Measurements from ENCODE around the gene CMTM1. TPM values are rescaled to one million over a fixed set of nuclear protein-coding genes. Genes with fewer than 3 reads are reported as not detected.
A peak's percentile ranks its signal among the peaks of the same experiment; 100 is the strongest.

CMTM1 gene
- total and polyA plus RNA-seq, 2 experiments from 2014 or later = 1.4 to 1.8 TPM

DNA sequence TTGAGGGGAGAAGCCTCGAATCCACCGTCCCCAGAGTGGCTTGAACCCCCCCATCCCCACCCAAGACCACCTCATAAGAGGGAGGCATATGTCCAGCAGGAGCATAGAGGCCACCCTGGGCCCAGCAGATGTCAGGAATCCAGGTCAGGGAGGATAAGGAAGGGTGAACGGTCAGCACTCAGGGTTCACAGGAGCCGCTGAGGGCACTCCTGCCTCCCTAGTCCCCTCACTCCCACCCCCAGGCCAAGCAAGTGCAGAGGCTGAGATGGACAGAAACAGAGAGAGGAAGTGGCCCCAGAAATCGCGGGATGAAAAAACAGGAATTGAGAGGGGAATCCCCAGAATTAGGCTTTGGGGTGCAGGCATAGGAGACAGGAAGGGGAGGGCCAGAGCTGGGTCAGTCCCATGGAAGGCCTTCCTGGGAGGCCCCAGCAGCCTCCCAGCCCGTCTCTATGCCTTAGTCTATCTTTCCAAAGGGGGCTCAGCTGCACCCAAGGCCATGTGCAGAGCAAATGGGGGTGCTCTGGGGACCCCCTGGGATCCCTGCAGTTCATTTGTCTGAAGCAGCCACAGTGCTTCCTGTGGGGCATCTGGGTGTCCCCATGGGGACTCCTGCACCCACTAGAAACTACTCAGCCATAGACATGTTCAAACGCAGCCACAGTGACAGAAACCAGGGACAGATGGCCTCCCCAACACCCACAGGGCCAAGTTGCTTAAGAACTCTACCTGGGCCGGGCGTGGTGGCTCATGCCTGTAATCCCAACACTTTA, 39.9 kb downstream of the CMTM1 start:
- Histone ChIP-seq H3K9me2 (replicated peaks; ENCODE audit: insufficient read depth) (no peaks in the 10 kb centered on the region), H3K4me2 (peak overlapping the region; percentile 84), H4K20me1 (ENCODE audit: insufficient read depth, poor library complexity, severe bottlenecking) (peaks cover 26% of the 10 kb centered on the region), H3K36me3 (replicated peaks; ENCODE audit: insufficient read depth, low read depth) (no peaks in the 10 kb centered on the region), H3K9me3 (ENCODE audit: low read depth) (no peaks in the 10 kb centered on the region), H2AFZ (no peak overlapping the region), H3K4me1 (ENCODE audit: insufficient read depth) (peaks cover 12% of the 10 kb centered on the region), H3K4me3 (no peak overlapping the region), H3K27ac (peak overlapping the region; percentile 92), H3K27me3 (no peaks in the 10 kb centered on the region), H3K79me2 (peaks cover 32% of the 10 kb centered on the region)
- 73% methylated on average over 10 of the region's 10 CpGs for WGBS (ENCODE audit: low lambda C conversion rate, missing lambda C conversion rate)
- no peak for DNase-seq (ENCODE audit: low spot score)
- TF ChIP-seq EZH2 (IDR thresholded peaks at IDR 0.05; ENCODE audit: borderline replicate concordance) (no peak), CTCF (IDR thresholded peaks at IDR 0.05; ENCODE audit: poor library complexity) (no peak), EZH2phosphoT487 (IDR thresholded peaks at IDR 0.05; ENCODE audit: low read depth, severe bottlenecking, unreplicated experiment) (no peak)

- no peak overlapping the region for H3K4me3 ChIP-seq
- no peaks in the 10 kb centered on the region for H3K9me2 ChIP-seq (replicated peaks; ENCODE audit: insufficient read depth)
- H3K4me2 ChIP-seq = no peak overlapping the region
- peaks cover 26% of the 10 kb centered on the region for H4K20me1 ChIP-seq (ENCODE audit: insufficient read depth, poor library complexity, severe bottlenecking)
- no peak overlapping the region for H3K27ac ChIP-seq
- no peaks in the 10 kb centered on the region for H3K9me3 ChIP-seq (ENCODE audit: low read depth)
- WGBS (ENCODE audit: low lambda C conversion rate, missing lambda C conversion rate) = 38% methylated on average over 17 of the region's 17 CpGs
- no peak overlapping the region for H2AFZ ChIP-seq
- H3K36me3 ChIP-seq (replicated peaks; ENCODE audit: insufficient read depth, low read depth) = no peaks in the 10 kb centered on the region
- TF ChIP-seq EZH2 (IDR thresholded peaks at IDR 0.05; ENCODE audit: borderline replicate concordance) = no peak
- no peak for TF ChIP-seq EZH2phosphoT487 (IDR thresholded peaks at IDR 0.05; ENCODE audit: low read depth, severe bottlenecking, unreplicated experiment)
- TF ChIP-seq CTCF (IDR thresholded peaks at IDR 0.05; ENCODE audit: poor library complexity) = peak; percentile 94
- peak; percentile 95 for DNase-seq (ENCODE audit: low spot score)
- H3K27me3 ChIP-seq = no peaks in the 10 kb centered on the region
- peaks cover 32% of the 10 kb centered on the region for H3K79me2 ChIP-seq
- peaks cover 10% of the 10 kb centered on the region for H3K4me1 ChIP-seq (ENCODE audit: insufficient read depth)
Measured at GRCh38 chr16:66608241-66609138, 42.3 kb downstream of the CMTM1 start.

DNA sequence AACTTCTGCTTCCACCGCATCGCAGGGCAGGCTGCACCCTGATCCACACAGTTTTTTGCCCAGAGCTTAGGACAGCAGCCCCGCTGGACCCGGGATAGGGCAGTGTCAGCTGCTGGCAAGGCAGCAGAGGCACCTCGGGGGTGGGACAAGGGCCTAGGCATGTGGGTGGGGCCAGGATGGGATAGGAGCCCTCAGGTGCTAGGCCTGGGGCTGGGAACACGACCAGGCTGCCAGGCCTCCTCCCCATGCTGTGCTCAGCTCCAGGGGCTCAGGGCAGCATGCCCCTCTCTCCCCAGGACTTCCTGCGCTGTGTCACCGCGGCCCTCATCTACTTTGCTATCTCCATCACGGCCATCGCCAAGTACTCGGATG, 42.9 kb downstream of the CMTM1 start:
- no peak overlapping the region for H3K4me2 ChIP-seq

More for the DNA sequence above, 42.9 kb downstream of the CMTM1 start:
- Histone ChIP-seq H3K4me1 (ENCODE audit: insufficient read depth) (peaks cover 7% of the 10 kb centered on the region), H4K20me1 (ENCODE audit: insufficient read depth, poor library complexity, severe bottlenecking) (peaks cover 26% of the 10 kb centered on the region), H2AFZ (no peak overlapping the region), H3K36me3 (replicated peaks; ENCODE audit: insufficient read depth, low read depth) (no peaks in the 10 kb centered on the region), H3K27me3 (no peaks in the 10 kb centered on the region), H3K9me2 (replicated peaks; ENCODE audit: insufficient read depth) (no peaks in the 10 kb centered on the region), H3K79me2 (peaks cover 32% of the 10 kb centered on the region), H3K4me3 (no peak overlapping the region), H3K27ac (no peak overlapping the region), H3K9me3 (ENCODE audit: low read depth) (no peaks in the 10 kb centered on the region)
- no peak for DNase-seq (ENCODE audit: low spot score)
- WGBS (ENCODE audit: low lambda C conversion rate, missing lambda C conversion rate) = 96% methylated on average over 11 of the region's 12 CpGs
- TF ChIP-seq EZH2 (IDR thresholded peaks at IDR 0.05; ENCODE audit: borderline replicate concordance) (no peak), EZH2phosphoT487 (IDR thresholded peaks at IDR 0.05; ENCODE audit: low read depth, severe bottlenecking, unreplicated experiment) (no peak), CTCF (IDR thresholded peaks at IDR 0.05; ENCODE audit: poor library complexity) (no peak)

Data from hepatocyte (in vitro differentiated cells).